Germinal center (tissue), 1 donor: Measurements from ENCODE around the gene ALDH3B1.
A peak's percentile ranks its signal among the peaks of the same experiment; 100 is the strongest.

ENCODE experiments used
- DNase-seq: peaks from one replicate; pipeline ENCODE4 v3.0.0; 2012; ENCODE audit warnings: mixed read lengths, low spot score

ALDH3B1 gene

GRCh38 chr11:68031144-68031464 lies 21.0 kb downstream of the ALDH3B1 start:
- no peak for DNase-seq

DNA sequence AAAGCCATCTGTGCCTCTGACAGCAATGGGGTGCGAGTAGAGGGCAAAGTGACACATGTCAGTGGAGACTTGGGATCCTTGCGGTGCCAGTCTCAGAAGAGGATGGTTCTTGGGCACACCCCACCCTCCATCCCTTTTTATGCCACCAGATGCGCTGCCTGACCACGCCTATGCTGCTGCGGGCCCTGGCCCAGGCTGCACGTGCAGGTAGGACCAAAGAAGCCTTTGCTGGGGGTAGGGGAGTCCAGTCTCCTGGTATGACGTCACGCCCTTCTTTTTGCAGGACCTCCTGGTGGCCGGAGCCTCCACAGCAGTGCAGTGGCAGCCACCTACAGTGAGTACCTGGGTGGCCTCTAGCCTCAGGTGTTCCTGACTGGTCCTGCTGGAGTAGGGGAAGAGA lies 21.9 kb downstream of the ALDH3B1 start:
- no peak for DNase-seq

GRCh38 chr11:68032997-68033707 lies 23.0 kb downstream of the ALDH3B1 start:
- DNase-seq = no peak

DNA sequence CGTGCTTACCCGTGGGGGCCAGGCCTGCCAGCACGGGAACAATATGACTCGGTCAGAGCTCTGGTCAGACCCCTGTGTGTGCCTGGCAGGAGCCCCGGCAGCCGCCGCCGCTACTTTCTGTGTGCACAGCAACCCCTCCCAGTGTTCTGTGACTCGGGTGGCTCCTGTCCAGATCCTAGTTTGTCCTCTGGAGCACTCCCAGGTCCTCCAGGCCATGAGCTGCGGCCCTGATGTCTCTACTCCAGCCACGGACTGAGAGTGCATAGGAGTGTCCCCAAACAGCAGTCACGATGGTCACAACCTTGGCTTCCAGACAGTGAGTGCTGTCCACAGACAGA lies 23.6 kb downstream of the ALDH3B1 start:
- DNase-seq = no peak

DNA sequence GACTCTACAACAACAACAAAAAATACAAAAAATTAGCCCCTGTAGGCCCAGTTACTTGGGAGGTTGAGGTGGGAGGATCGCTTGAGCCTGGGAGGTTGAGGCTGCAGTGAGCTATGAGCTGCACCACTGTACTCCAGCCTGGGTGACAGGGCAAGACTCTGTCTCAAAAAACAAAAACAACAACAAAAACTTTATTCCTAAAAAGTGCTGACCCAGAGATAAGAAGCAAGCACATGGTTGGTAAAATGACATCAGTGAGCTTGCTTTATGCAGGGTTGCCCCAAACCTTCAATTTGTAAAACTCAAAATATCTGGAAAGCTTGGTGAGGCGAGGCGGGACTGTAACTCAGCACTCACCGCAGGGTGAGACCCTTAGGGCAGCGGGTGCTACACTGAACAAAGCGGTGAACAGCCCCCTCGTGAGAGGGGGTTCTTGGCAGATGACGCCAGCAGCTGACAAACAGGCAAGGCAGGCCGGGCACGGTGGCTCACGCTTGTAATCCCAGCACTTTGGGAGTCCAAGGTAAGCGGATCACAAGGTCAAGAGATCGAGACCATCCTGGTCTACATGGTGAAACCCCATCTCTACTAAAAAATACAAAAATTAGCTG lies 25.2 kb downstream of the ALDH3B1 start:
- no peak for DNase-seq

- DNase-seq = no peak
Measured at GRCh38 chr11:68036141-68036716, 26.1 kb downstream of the ALDH3B1 start.

DNA sequence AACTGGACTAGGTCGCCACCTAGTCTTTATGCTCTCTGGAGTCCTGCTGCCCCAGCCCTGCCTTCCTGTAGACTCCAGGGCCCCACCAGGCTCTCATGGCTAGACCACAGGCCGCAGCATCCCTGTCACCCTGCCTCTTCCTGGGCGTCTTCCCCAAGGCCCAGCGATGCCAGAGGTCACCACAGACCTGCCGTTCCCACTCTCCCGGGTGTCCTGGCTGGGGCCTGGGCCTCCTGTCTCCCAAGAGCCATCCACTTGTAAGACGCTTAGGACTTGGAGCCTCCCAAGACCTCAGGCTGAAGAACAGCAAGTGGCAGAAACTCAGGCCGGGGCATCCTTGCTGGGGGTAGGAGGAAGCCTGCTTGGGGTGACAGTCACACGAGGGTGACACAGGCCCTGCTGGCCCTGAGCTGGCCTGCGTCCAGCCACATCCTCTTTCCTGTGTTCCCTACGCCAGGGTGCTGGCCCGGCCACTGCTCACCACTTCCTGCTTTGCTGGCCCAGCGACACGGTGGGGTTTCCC lies 26.7 kb downstream of the ALDH3B1 start:
- no peak for DNase-seq

- DNase-seq = no peak
Measured at GRCh38 chr11:68037411-68038225, 27.5 kb downstream of the ALDH3B1 start.

DNA sequence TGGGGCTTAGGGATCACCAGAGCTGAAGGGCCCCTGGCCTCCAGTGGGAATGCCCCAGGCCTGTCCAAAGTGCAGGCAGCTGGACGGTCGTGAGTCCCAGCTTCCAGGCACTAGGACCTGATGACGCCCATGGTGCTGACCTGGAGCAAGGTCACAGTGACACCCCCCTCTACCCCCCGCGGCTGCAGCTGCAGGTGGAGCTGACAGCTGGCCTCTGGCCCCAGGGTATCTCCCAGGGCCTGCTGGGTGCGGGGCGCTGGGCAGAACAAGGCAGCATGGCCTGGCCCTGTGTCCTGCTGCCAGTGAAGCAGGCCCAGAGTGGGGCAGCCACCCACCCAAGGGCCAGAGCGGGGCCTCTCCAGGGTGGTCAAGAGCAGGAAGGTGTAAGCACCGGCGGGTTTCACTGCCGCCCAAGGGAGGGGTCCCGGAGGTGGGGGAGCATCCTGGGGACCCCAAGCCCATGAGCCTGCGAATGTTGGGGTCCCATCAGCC lies 28.1 kb downstream of the ALDH3B1 start:
- DNase-seq = no peak

GRCh38 chr11:68038718-68039525 lies 28.8 kb downstream of the ALDH3B1 start, which contains the start of gene TCIRG1:
TSS of gene TCIRG1 (plus strand) at chr11:68039025. CDS start at chr11:68041272, 2,247 bp downstream.
- DNase-seq = peak; percentile 85

GRCh38 chr11:68039526-68040086 lies 29.5 kb downstream of the ALDH3B1 start:
- peak; percentile 57 for DNase-seq

GRCh38 chr11:68040101-68040956 lies 30.2 kb downstream of the ALDH3B1 start:
- DNase-seq = peak; percentile 86

DNA sequence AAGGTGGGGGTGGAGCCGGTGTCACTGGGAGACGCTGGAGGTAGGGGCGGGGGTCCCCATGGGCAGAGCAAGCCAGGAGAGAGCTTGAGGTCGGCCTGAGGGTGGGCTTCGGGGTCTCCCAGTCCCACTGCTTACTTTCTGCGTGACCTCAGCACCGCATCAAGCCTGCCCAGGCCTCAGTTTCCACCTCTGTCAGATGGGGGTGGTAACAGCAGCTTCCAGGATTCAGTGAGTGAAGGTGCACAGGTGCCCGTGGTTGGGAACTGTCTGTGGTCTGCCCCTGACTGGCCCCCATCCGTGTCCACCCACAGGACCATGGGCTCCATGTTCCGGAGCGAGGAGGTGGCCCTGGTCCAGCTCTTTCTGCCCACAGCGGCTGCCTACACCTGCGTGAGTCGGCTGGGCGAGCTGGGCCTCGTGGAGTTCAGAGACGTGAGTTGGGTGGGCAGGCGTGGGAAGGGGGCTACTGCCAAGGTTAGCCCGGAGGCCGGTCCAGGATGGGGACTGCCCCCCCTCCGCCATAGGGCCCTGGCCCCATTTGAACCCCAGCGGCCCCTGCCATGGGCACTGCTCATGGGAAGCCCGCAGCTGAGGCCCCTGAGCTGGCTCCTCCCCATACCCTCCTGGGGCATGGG lies 30.9 kb downstream of the ALDH3B1 start:
- no peak for DNase-seq

GRCh38 chr11:68041617-68042218 lies 31.6 kb downstream of the ALDH3B1 start:
- no peak for DNase-seq

DNA sequence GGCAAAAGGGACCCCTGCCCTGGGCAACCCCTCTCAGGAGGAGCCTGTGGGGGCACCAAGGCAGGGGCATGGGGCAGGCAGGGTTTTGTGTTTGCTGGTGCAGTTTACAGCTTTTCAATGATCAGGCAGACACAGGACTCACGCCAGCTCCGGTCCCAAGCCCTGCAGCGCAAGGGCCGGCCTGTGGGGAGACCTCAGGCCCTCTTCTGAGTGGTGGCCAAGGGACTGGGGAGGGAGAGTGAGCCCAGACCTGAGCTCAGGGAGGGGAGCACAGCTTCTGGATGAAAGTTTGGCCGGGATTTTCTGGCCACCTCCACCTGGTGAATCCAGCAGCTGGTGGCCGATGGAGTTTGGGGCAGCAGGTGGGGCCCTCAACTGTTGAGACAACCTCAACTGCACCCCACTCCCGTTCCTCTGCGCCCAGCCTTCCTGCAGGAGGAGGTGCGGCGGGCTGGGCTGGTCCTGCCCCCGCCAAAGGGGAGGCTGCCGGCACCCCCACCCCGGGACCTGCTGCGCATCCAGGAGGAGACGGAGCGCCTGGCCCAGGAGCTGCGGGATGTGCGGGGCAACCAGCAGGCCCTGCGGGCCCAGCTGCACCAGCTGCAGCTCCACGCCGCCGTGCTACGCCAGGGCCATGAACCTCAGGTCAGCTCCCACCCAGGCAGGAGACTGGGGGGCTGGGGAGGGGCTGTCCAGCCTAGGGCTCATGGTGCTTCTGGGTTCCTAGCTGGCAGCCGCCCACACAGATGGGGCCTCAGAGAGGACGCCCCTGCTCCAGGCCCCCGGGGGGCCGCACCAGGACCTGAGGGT lies 32.3 kb downstream of the ALDH3B1 start:
- no peak for DNase-seq

GRCh38 chr11:68043029-68043348 lies 32.9 kb downstream of the ALDH3B1 start:
- no peak for DNase-seq

DNA sequence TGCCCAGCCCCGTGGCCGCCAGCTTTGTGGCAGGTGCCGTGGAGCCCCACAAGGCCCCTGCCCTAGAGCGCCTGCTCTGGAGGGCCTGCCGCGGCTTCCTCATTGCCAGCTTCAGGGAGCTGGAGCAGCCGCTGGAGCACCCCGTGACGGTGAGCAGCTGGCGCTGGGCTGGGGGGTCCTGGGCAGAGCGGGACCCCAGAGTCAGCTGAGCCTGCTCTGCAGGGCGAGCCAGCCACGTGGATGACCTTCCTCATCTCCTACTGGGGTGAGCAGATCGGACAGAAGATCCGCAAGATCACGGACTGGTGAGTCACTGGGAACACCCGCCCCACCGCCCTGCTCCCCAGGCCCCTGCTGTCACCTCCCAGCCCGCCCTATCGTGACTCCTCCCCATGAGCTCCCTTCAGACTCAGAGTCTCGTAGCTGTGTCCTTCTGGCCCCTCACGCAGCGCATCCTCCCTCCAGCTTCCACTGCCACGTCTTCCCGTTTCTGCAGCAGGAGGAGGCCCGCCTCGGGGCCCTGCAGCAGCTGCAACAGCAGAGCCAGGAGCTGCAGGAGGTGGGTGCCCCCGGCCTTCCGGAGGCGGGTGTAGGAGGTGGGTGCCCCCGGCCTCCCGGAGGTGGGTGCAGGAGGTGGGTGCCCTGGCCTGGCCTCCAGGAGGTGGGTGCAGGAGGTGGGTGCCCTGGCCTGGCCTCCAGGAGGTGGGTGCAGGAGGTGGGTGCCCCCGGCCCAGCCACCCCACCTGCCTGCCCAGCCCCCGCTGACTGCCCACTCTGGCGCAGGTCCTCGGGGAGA lies 33.4 kb downstream of the ALDH3B1 start:
- DNase-seq = no peak
